Activated T-helper 2 cell treated with anti-CD3 and anti-CD28 coated beads, Interferon-gamma antibody, Interleukin-2, Interleukin-4, amounts not matched to agents 10 μg/mL and 5 μg/mL and 100 μg/mL, durations not matched to agents 14 hours and 24 hours and 36 hours (primary cell): Measurements from ENCODE around the gene GP5. TPM values are rescaled to one million over a fixed set of nuclear protein-coding genes. Genes with fewer than 3 reads are reported as not detected.

Experiments used
- DNase-seq: peaks from one replicate; pipeline ENCODE4 v3.0.0; 2021; ENCODE audit warnings: low spot score
- H3K27ac Mint-ChIP-seq: one replicate; pipeline ENCODE4 v1.8.0; 2021; ENCODE audit warnings: mixed read lengths
- H3K27me3 Mint-ChIP-seq: one replicate; pipeline ENCODE4 v1.8.0; 2021; ENCODE audit warnings: low read depth, mixed read lengths
- H3K36me3 Mint-ChIP-seq: one replicate; pipeline ENCODE4 v1.8.0; 2021; ENCODE audit warnings: low read depth, mixed read lengths
- H3K4me1 Mint-ChIP-seq: one replicate; pipeline ENCODE4 v1.8.0; 2021; ENCODE audit warnings: low read depth, mixed read lengths
- H3K4me3 Mint-ChIP-seq: one replicate; pipeline ENCODE4 v1.8.0; 2021; ENCODE audit warnings: low read depth, mild to moderate bottlenecking, moderate library complexity, mixed read lengths
- H3K9me3 Mint-ChIP-seq: one replicate; pipeline ENCODE4 v1.8.0; 2021; ENCODE audit warnings: mixed read lengths
- intact Hi-C: fragments of 100-400 bp; cut with micrococcal nuclease; formaldehyde crosslinking; loops from one replicate; pipeline ENCODE4 v1.15.1; 2023
- total RNA-seq: library from RNA; stranded (reverse); gene quantifications from 2 replicates; pipeline ENCODE4 v1.2.3, GENCODE V29; 2022

GP5 gene
- total RNA-seq, 1 donor from 2014 or later = 0.23 TPM

- DNase-seq = peak; percentile 48
- H3K4me1 Mint-ChIP-seq = peaks cover 34% of the 10 kb centered on the region
- H3K27ac Mint-ChIP-seq = peak overlapping the region; percentile 55
- intact Hi-C loops = loop anchor here (5.0 kb wide), 3 partner anchors 236 to 291 kb away; partner anchors contain the start of genes FAM43A, HES1 and TMEM44
- peaks cover 5% of the 10 kb centered on the region for H3K9me3 Mint-ChIP-seq
- peaks cover 37% of the 10 kb centered on the region for H3K27me3 Mint-ChIP-seq
- H3K4me3 Mint-ChIP-seq = peak overlapping the region; percentile 71
- peaks cover 1% of the 10 kb centered on the region for H3K36me3 Mint-ChIP-seq
These were observed 3.1 kb downstream of the GP5 start for GRCh38 chr3:194395778-194396538.

- no peak overlapping the region for H3K27ac Mint-ChIP-seq
- H3K27me3 Mint-ChIP-seq = peaks cover 43% of the 10 kb centered on the region
- H3K4me3 Mint-ChIP-seq = peak overlapping the region; percentile 71
- DNase-seq = no peak
- H3K9me3 Mint-ChIP-seq = peaks cover 12% of the 10 kb centered on the region
- peaks cover 34% of the 10 kb centered on the region for H3K4me1 Mint-ChIP-seq
- peaks cover 4% of the 10 kb centered on the region for H3K36me3 Mint-ChIP-seq
- intact Hi-C loops = loop anchor here (5.0 kb wide), 3 partner anchors 237 to 292 kb away; partner anchors contain the start of genes FAM43A, HES1 and TMEM44
These were observed 3.9 kb downstream of the GP5 start for GRCh38 chr3:194395212-194395611.

GRCh38 chr3:194392576-194392975 lies 6.5 kb downstream of the GP5 start:
- H3K9me3 Mint-ChIP-seq = peaks cover 12% of the 10 kb centered on the region
- H3K36me3 Mint-ChIP-seq = peaks cover 4% of the 10 kb centered on the region
- H3K4me3 Mint-ChIP-seq = no peak overlapping the region
- peaks cover 38% of the 10 kb centered on the region for H3K27me3 Mint-ChIP-seq
- H3K4me1 Mint-ChIP-seq = peaks cover 20% of the 10 kb centered on the region
- intact Hi-C loops = no loop called here
- no peak for DNase-seq
- no peak overlapping the region for H3K27ac Mint-ChIP-seq

GRCh38 chr3:194390835-194391234 lies 8.2 kb downstream of the GP5 start:
- Mint-ChIP-seq H3K4me1 (peaks cover 9% of the 10 kb centered on the region), H3K27me3 (peaks cover 34% of the 10 kb centered on the region), H3K27ac (no peak overlapping the region), H3K9me3 (peaks cover 12% of the 10 kb centered on the region), H3K36me3 (peaks cover 4% of the 10 kb centered on the region), H3K4me3 (no peak overlapping the region)
- DNase-seq = no peak
- intact Hi-C loops = no loop called here

- no peak for DNase-seq
- H3K9me3 Mint-ChIP-seq = peaks cover 12% of the 10 kb centered on the region
- H3K4me1 Mint-ChIP-seq = no peaks in the 10 kb centered on the region
- H3K27me3 Mint-ChIP-seq = peaks cover 26% of the 10 kb centered on the region
- intact Hi-C loops = no loop called here
- no peak overlapping the region for H3K27ac Mint-ChIP-seq
- H3K4me3 Mint-ChIP-seq = no peak overlapping the region
- peaks cover 4% of the 10 kb centered on the region for H3K36me3 Mint-ChIP-seq
These were observed 9.8 kb downstream of the GP5 start for GRCh38 chr3:194389269-194389668.

- DNase-seq = no peak
- peaks cover 12% of the 10 kb centered on the region for H3K9me3 Mint-ChIP-seq
These were observed 11.1 kb downstream of the GP5 start for GRCh38 chr3:194387926-194388418.

GRCh38 chr3:194387276-194387675 lies 11.8 kb downstream of the GP5 start:
- Mint-ChIP-seq H3K4me1 (no peaks in the 10 kb centered on the region), H3K4me3 (no peak overlapping the region), H3K27ac (no peak overlapping the region), H3K9me3 (peaks cover 12% of the 10 kb centered on the region), H3K36me3 (peaks cover 4% of the 10 kb centered on the region), H3K27me3 (peaks cover 24% of the 10 kb centered on the region)
- DNase-seq = no peak
- intact Hi-C loops = no loop called here

More at GRCh38 chr3:194387926-194388418, 11.1 kb downstream of the GP5 start:
- peaks cover 26% of the 10 kb centered on the region for H3K27me3 Mint-ChIP-seq
- peaks cover 4% of the 10 kb centered on the region for H3K36me3 Mint-ChIP-seq
- intact Hi-C loops = no loop called here
- no peaks in the 10 kb centered on the region for H3K4me1 Mint-ChIP-seq
- H3K4me3 Mint-ChIP-seq = no peak overlapping the region
- no peak overlapping the region for H3K27ac Mint-ChIP-seq

- Mint-ChIP-seq H3K36me3 (peaks cover 4% of the 10 kb centered on the region), H3K27me3 (peaks cover 24% of the 10 kb centered on the region), H3K4me3 (no peak overlapping the region), H3K9me3 (peaks cover 12% of the 10 kb centered on the region), H3K27ac (no peak overlapping the region), H3K4me1 (no peaks in the 10 kb centered on the region)
- intact Hi-C loops = no loop called here
- no peak for DNase-seq
These were observed 12.4 kb downstream of the GP5 start for GRCh38 chr3:194386648-194387047.

GRCh38 chr3:194386066-194386465 lies 13.0 kb downstream of the GP5 start:
- H3K4me1 Mint-ChIP-seq = no peaks in the 10 kb centered on the region
- no peak overlapping the region for H3K4me3 Mint-ChIP-seq
- intact Hi-C loops = no loop called here
- no peak overlapping the region for H3K27ac Mint-ChIP-seq
- no peak for DNase-seq
- H3K9me3 Mint-ChIP-seq = peaks cover 8% of the 10 kb centered on the region
- peaks cover 21% of the 10 kb centered on the region for H3K27me3 Mint-ChIP-seq
- H3K36me3 Mint-ChIP-seq = peaks cover 4% of the 10 kb centered on the region

- peaks cover 13% of the 10 kb centered on the region for H3K27me3 Mint-ChIP-seq
- no peak overlapping the region for H3K27ac Mint-ChIP-seq
- H3K4me3 Mint-ChIP-seq = no peak overlapping the region
- no peaks in the 10 kb centered on the region for H3K4me1 Mint-ChIP-seq
- no peaks in the 10 kb centered on the region for H3K36me3 Mint-ChIP-seq
- intact Hi-C loops = no loop called here
- no peak for DNase-seq
- no peaks in the 10 kb centered on the region for H3K9me3 Mint-ChIP-seq
These were observed 14.5 kb downstream of the GP5 start for GRCh38 chr3:194384569-194385001.

GRCh38 chr3:194384156-194384555 lies 14.9 kb downstream of the GP5 start:
- H3K36me3 Mint-ChIP-seq = no peaks in the 10 kb centered on the region
- intact Hi-C loops = no loop called here
- H3K27ac Mint-ChIP-seq = no peak overlapping the region
- H3K9me3 Mint-ChIP-seq = no peaks in the 10 kb centered on the region
- peaks cover 10% of the 10 kb centered on the region for H3K27me3 Mint-ChIP-seq
- no peaks in the 10 kb centered on the region for H3K4me1 Mint-ChIP-seq
- no peak for DNase-seq
- no peak overlapping the region for H3K4me3 Mint-ChIP-seq

GRCh38 chr3:194383276-194383940 lies 15.7 kb downstream of the GP5 start:
- intact Hi-C loops = no loop called here
- H3K27ac Mint-ChIP-seq = no peak overlapping the region
- DNase-seq = no peak
- H3K9me3 Mint-ChIP-seq = no peaks in the 10 kb centered on the region
- H3K4me3 Mint-ChIP-seq = no peak overlapping the region
- no peaks in the 10 kb centered on the region for H3K4me1 Mint-ChIP-seq
- H3K27me3 Mint-ChIP-seq = peaks cover 13% of the 10 kb centered on the region
- H3K36me3 Mint-ChIP-seq = no peaks in the 10 kb centered on the region

GRCh38 chr3:194382892-194383223 lies 16.2 kb downstream of the GP5 start:
- H3K4me3 Mint-ChIP-seq = no peak overlapping the region
- intact Hi-C loops = no loop called here

More at GRCh38 chr3:194382892-194383223, 16.2 kb downstream of the GP5 start:
- DNase-seq = no peak
- Mint-ChIP-seq H3K27ac (no peak overlapping the region), H3K27me3 (peaks cover 14% of the 10 kb centered on the region), H3K9me3 (no peaks in the 10 kb centered on the region), H3K4me1 (no peaks in the 10 kb centered on the region), H3K36me3 (no peaks in the 10 kb centered on the region)
